AG09309 (cell line): Measurements from ENCODE around the gene FGF11.

Experiments
- DNase-seq: peaks from one replicate; pipeline ENCODE4 v3.0.0-alpha.2; 2010; ENCODE audit warnings: low read depth
- H3K4me3 ChIP-seq: 2 replicates; pipeline ENCODE4 v1.5.1; 2011; ENCODE audit warnings: mild to moderate bottlenecking, low read depth, low read length, moderate library complexity; ENCODE audit not compliant: control insufficient read depth
- CTCF ChIP-seq: IDR thresholded peaks from 2 replicates; pipeline ENCODE4 v1.5.1; 2011; ENCODE audit warnings: mild to moderate bottlenecking, low read depth, low read length, inconsistent platforms; ENCODE audit not compliant: insufficient read depth, control insufficient read depth; ENCODE audit errors: missing control alignments

The FGF11 gene

GRCh38 chr17:7437950-7438614 is 1.2 kb upstream of the FGF11 start:
- no peak for TF ChIP-seq CTCF
- no peak for DNase-seq
- peak overlapping the region; percentile 16; the same call in 1 of the 2 replicates for H3K4me3 ChIP-seq

DNA sequence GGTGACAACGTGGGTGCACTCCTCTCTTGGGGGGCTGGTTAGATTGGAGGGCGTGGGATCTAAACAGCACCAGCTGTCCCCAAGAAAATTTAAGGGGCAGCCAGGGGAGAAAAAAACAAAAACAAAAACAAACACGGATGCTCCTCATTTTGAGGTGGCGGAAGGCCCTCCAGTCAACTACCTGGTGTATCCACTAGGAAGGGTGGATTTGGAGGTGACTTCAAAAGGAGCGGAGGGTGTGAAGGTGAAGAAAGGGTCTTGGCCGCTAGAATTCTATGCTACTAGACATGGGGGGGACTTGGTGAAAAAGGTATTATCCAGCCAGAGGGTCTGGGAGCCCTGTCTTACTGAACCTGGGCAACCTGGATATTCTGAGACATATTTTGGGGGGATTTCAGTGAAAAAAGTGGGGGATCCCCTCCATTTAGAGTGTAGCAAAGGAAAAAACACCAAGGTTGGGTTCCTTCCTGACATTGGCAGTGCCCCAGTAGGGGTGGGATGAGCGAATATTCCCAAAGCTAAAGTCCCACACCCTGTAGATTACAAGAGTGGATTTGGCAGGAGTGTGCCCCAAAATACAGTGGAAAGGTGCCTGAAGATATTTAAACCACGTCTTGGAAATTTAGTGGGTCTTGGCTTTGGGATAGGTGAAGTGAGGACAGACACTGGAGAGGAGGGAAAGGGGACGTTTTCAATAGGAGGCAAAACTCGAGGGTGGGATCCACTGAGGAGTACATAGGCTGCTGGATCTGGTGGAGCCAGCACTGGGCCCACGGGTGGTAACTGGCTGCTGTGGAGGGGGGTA is 454 bp upstream of the FGF11 start:
- TF ChIP-seq CTCF = no peak
- DNase-seq = no peak
- no peak overlapping the region for H3K4me3 ChIP-seq

DNA sequence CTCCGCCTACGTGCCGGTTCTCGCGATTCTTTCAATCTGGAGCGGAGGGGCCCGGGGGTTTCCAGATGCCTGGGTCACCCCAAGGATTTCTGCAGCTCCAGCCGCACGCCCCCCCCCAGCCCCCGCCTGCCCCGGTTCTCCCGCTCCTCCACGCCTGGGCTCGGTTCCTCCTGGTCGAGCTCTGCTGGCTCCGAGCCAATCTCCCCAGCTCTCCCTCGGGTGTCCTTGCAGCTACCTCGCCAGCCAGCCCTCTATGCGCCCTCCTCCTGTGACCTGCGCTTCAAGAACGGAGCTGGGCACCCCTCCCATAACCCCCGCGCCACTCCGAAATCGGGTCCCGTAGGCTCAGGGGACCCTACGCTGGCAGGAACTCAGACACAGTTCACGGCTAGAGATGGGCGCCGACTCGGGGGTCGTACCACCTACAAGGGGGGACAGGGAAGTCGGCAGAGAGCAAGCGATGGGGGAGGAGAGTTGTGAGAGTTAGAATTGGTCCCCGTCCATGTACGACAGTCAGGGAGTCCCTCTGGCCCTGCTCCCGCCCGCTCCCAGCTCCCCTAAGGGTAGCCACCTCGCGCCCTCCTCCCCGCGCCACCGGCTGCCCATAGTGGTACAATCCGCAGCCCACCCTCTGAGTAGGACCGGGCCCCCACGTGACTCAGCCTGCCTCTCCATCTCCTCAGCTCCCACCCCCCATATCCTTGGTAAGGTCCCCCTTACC is 961 bp downstream of the FGF11 start:
- H3K4me3 ChIP-seq = peak overlapping the region; percentile 45
- TF ChIP-seq CTCF = no peak
- no peak for DNase-seq

- DNase-seq = no peak
- TF ChIP-seq CTCF = peak; percentile 11
- no peak overlapping the region; the same call in 1 of the 2 replicates for H3K4me3 ChIP-seq
Measured at GRCh38 chr17:7440834-7441195, 1.5 kb downstream of the FGF11 start.

DNA sequence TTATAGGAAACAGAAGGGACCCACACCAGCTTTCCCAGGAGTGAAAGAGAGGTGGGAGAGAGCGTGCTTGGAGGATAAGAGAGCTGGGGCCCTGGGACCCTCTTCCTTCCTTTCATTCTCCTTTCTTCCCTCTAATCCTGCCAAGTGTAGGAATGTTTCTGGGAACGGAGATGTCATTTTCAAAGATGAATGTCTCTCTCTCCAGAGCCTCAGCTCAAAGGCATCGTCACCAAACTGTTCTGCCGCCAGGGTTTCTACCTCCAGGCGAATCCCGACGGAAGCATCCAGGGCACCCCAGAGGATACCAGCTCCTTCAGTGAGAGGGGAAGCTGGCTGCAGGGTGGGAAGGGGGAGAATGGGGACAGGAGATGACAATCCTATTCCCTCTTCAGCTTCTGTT is 2.0 kb downstream of the FGF11 start:
- no peak for TF ChIP-seq CTCF
- DNase-seq = no peak
- no peak overlapping the region for H3K4me3 ChIP-seq

GRCh38 chr17:7442142-7442541 is 2.8 kb downstream of the FGF11 start:
- DNase-seq = no peak
- TF ChIP-seq CTCF = no peak
- no peak overlapping the region for H3K4me3 ChIP-seq
